A673 (cell line): ENCODE results near the gene CCDC201.

Source experiments
- CTCF ChIP-seq: fragments of 300-800, 200-600 bp; sonication (generic); conservative IDR thresholded peaks from 2 replicates; pipeline ENCODE4 v1.5.1; 2017; ENCODE audit warnings: low read depth, mild to moderate bottlenecking, antibody characterized with exemption, low read length, moderate library complexity, mixed read lengths
- EZH2 ChIP-seq: fragments of 200-600 bp; sonication (generic); IDR thresholded peaks from 2 replicates; pipeline ENCODE4 v1.6.1; 2017; ENCODE audit warnings: borderline replicate concordance, low read depth, mild to moderate bottlenecking, mixed read lengths, antibody characterized with exemption, low read length; ENCODE audit not compliant: poor library complexity, severe bottlenecking

GRCh38 chr7:45918556-45918955 is 45.7 kb upstream of the CCDC201 start:
- no peak for TF ChIP-seq CTCF
- no peak for TF ChIP-seq EZH2
